H9 (cell line): ENCODE measurements around the gene DACT3. TPM values are rescaled to one million over a fixed set of nuclear protein-coding genes. Genes with fewer than 3 reads are reported as not detected.

ENCODE experiments used
- DNase-seq: peaks from one replicate; pipeline ENCODE4 v3.0.0-alpha.2; 2017
- H2AFZ ChIP-seq: one replicate; pipeline ENCODE4 v1.6.1; 2013; ENCODE audit warnings: mild to moderate bottlenecking, low read length, control low read depth, moderate library complexity
- H2AK5ac ChIP-seq: 2 replicates; pipeline ENCODE4 v1.6.1; 2013; ENCODE audit warnings: low read length, control low read depth, mixed read lengths; ENCODE audit not compliant: insufficient read length
- H2BK120ac ChIP-seq: one replicate; pipeline ENCODE4 v1.6.1; 2013; ENCODE audit warnings: low read depth, mild to moderate bottlenecking, low read length, control low read depth, inconsistent platforms; ENCODE audit not compliant: poor library complexity, severe bottlenecking
- H2BK12ac ChIP-seq: 2 replicates; pipeline ENCODE4 v1.6.1; 2013; ENCODE audit warnings: low read length, control low read depth, mixed read lengths, low read depth; ENCODE audit not compliant: insufficient read length
- H2BK15ac ChIP-seq: 2 replicates; pipeline ENCODE4 v1.6.1; 2013; ENCODE audit warnings: low read depth, low read length, control low read depth
- H2BK20ac ChIP-seq: one replicate; pipeline ENCODE4 v1.6.1; 2013; ENCODE audit warnings: low read depth, mild to moderate bottlenecking, low read length, control low read depth, inconsistent platforms; ENCODE audit not compliant: poor library complexity, severe bottlenecking
- H2BK5ac ChIP-seq: 2 replicates; pipeline ENCODE4 v1.6.1; 2013; ENCODE audit warnings: low read length, control low read depth, mixed read lengths; ENCODE audit not compliant: insufficient read length
- H3K14ac ChIP-seq: 2 replicates; pipeline ENCODE4 v1.6.1; 2013; ENCODE audit warnings: low read length, control low read depth; ENCODE audit not compliant: insufficient read depth
- H3K18ac ChIP-seq: 2 replicates; pipeline ENCODE4 v1.6.1; 2013; ENCODE audit warnings: low read depth, mild to moderate bottlenecking, mixed read lengths, low read length, control low read depth; ENCODE audit not compliant: insufficient read length
- H3K23ac ChIP-seq: 2 replicates; pipeline ENCODE4 v1.6.1; 2013; ENCODE audit warnings: low read length, control low read depth, mixed read lengths, low read depth; ENCODE audit not compliant: insufficient read length
- H3K23me2 ChIP-seq: 2 replicates; pipeline ENCODE4 v1.6.1; 2013; ENCODE audit warnings: low read depth, mild to moderate bottlenecking, mixed read lengths, low read length, control low read depth; ENCODE audit not compliant: insufficient read length, poor library complexity, severe bottlenecking
- H3K27ac ChIP-seq: 2 replicates; pipeline ENCODE4 v1.5.1; 2013; ENCODE audit warnings: low read length, control low read depth, mixed read lengths, low read depth; ENCODE audit not compliant: insufficient read length
- H3K27me3 ChIP-seq: 2 replicates; pipeline ENCODE4 v1.6.1; 2013; ENCODE audit warnings: low read length, control low read depth, inconsistent platforms; ENCODE audit not compliant: insufficient read depth
- H3K4ac ChIP-seq: 2 replicates; pipeline ENCODE4 v1.6.1; 2013; ENCODE audit warnings: low read depth, mild to moderate bottlenecking, control low read depth, inconsistent platforms, low read length, moderate library complexity
- H3K4me1 ChIP-seq: 2 replicates; pipeline ENCODE4 v1.6.1; 2013; ENCODE audit warnings: low read length, control low read depth, inconsistent platforms; ENCODE audit not compliant: insufficient read depth
- H3K4me2 ChIP-seq: 2 replicates; pipeline ENCODE4 v1.6.1; 2013; ENCODE audit warnings: low read length, control low read depth, mixed read lengths; ENCODE audit not compliant: insufficient read length, insufficient read depth
- H3K56ac ChIP-seq: 2 replicates; pipeline ENCODE4 v1.6.1; 2013; ENCODE audit warnings: low read depth, mild to moderate bottlenecking, mixed read lengths, low read length, control low read depth; ENCODE audit not compliant: insufficient read length
- H3K79me1 ChIP-seq: 2 replicates; pipeline ENCODE4 v1.6.1; 2013; ENCODE audit warnings: low read depth, mild to moderate bottlenecking, moderate library complexity, low read length, control low read depth, inconsistent platforms; ENCODE audit not compliant: insufficient read depth, poor library complexity, severe bottlenecking
- H3K79me2 ChIP-seq: 2 replicates; pipeline ENCODE4 v1.6.1; 2013; ENCODE audit warnings: low read length, control low read depth, inconsistent platforms; ENCODE audit not compliant: insufficient read depth
- H3K9ac ChIP-seq: 2 replicates; pipeline ENCODE4 v1.6.1; 2013; ENCODE audit warnings: low read length, control low read depth, mixed read lengths; ENCODE audit not compliant: insufficient read length; ENCODE audit errors: extremely low read depth
- H3K9me3 ChIP-seq: one replicate; pipeline ENCODE4 v1.6.1; 2013; ENCODE audit warnings: low read depth, low read length, inconsistent platforms; ENCODE audit not compliant: control insufficient read depth
- H3T11ph ChIP-seq: one replicate; pipeline ENCODE4 v1.6.1; 2013; ENCODE audit warnings: mild to moderate bottlenecking, low read length, control low read depth, inconsistent platforms
- H4K20me1 ChIP-seq: one replicate; pipeline ENCODE4 v1.6.1; 2013; ENCODE audit not compliant: control insufficient read depth, insufficient read length, insufficient read depth
- H4K5ac ChIP-seq: 2 replicates; pipeline ENCODE4 v1.6.1; 2013; ENCODE audit warnings: low read depth, mild to moderate bottlenecking, mixed read lengths, low read length, control low read depth; ENCODE audit not compliant: insufficient read length
- H4K8ac ChIP-seq: replicated peaks from 2 replicates; pipeline ENCODE4 v1.6.1; 2013; ENCODE audit warnings: low read length, control low read depth, mixed read lengths, low read depth; ENCODE audit not compliant: insufficient read length
- H4K91ac ChIP-seq: 2 replicates; pipeline ENCODE4 v1.6.1; 2013; ENCODE audit warnings: low read depth, mild to moderate bottlenecking, moderate library complexity, mixed read lengths, low read length, control low read depth; ENCODE audit not compliant: insufficient read length
- H3K27ac Mint-ChIP-seq, 3 experiments: 2 replicates in 2 of 3; 3 replicates in 1 of 3; pipeline ENCODE4 v1.8.0; 2020 to 2021; ENCODE audit warnings: mixed read lengths in 3 of 3, mild to moderate bottlenecking in 1 of 3, moderate library complexity in 1 of 3
- H3K27me3 Mint-ChIP-seq: 2 replicates; pipeline ENCODE4 v1.8.0; 2021; ENCODE audit warnings: low read depth, mild to moderate bottlenecking, moderate library complexity, mixed read lengths
- H3K36me3 Mint-ChIP-seq, 3 experiments: 2 replicates in 2 of 3; 3 replicates in 1 of 3; pipeline ENCODE4 v1.8.0; 2020 to 2021; ENCODE audit warnings: low read depth in 3 of 3, mixed read lengths in 3 of 3; ENCODE audit not compliant: insufficient read depth in 1 of 3
- H3K4me1 Mint-ChIP-seq, 2 experiments: 2 replicates each; pipeline ENCODE4 v1.8.0; 2020; ENCODE audit warnings: mixed read lengths in 2 of 2
- H3K4me3 Mint-ChIP-seq, 2 experiments: 2 replicates in 1 of 2; 3 replicates in 1 of 2; pipeline ENCODE4 v1.8.0; 2020 to 2021; ENCODE audit warnings: mild to moderate bottlenecking in 2 of 2, mixed read lengths in 2 of 2, moderate library complexity in 1 of 2
- H3K9me3 Mint-ChIP-seq, 2 experiments: 2 replicates in 1 of 2; 3 replicates in 1 of 2; pipeline ENCODE4 v1.8.0; 2020; ENCODE audit warnings: mild to moderate bottlenecking in 2 of 2, mixed read lengths in 2 of 2, moderate library complexity in 1 of 2
- WGBS: extraction: QIAGEN DNeasy Blood & Tissue Kit; methylation state at CpG from one replicate; pipeline ENCODE4 v1.1.7; 2013; ENCODE audit warnings: missing lambda C conversion rate, low lambda C conversion rate, mixed read lengths; ENCODE audit not compliant: insufficient read length; ENCODE audit errors: extremely low coverage; 5-methylcytosine and 5-hydroxymethylcytosine counted together
- total RNA-seq: library from RNA; stranded (reverse); gene quantifications from 2 replicates; pipeline ENCODE4 v1.2.1, GENCODE V29; 2021
- TF ChIP-seq, protein P1 (sequence below): fragments of 200-600 bp; sonication (generic); conservative IDR thresholded peaks from 3 replicates; pipeline ENCODE4 v1.8.0; 2021; ENCODE audit warnings: antibody characterized with exemption, mild to moderate bottlenecking

DACT3 gene
- total RNA-seq, 1 experiment from 2014 or later: 0.87 TPM

DNA sequence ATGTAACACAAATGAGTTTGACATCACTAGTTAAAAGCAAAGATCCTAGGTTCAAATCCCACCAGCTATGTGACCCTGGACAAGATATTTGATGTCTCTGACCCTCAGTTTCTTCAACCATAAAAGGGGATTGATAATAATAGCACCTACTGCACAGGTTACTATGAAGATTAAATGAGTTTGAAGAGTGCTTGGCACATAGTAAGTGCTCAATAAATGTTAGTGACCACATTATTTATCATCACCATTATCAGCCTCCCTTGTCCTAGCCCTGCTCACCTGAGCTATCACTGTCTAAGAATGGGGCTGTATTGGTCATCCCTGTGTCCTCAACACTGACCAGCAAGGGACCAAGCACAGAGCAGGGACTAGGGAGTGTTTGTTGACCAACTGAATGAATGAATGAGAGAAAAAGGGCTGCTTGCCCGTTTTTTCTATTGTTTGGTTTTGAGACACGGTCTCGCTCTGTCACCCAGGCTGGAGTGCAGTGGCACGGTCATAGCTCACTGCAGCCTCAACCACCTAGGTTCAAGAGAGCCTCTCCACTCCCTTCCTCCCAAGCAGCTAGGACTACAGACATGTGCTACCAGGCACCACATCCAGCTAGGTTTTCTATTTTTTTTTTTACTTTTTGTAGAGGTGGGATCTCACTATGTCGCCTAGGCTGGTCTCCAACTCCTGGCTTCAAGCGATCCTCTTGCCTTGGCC lies 26.6 kb upstream of the DACT3 start:
- no CpG with 5 or more reads among the region's 6 CpGs for WGBS
- H3T11ph ChIP-seq: no peak overlapping the region
- TF ChIP-seq, protein P1, sequence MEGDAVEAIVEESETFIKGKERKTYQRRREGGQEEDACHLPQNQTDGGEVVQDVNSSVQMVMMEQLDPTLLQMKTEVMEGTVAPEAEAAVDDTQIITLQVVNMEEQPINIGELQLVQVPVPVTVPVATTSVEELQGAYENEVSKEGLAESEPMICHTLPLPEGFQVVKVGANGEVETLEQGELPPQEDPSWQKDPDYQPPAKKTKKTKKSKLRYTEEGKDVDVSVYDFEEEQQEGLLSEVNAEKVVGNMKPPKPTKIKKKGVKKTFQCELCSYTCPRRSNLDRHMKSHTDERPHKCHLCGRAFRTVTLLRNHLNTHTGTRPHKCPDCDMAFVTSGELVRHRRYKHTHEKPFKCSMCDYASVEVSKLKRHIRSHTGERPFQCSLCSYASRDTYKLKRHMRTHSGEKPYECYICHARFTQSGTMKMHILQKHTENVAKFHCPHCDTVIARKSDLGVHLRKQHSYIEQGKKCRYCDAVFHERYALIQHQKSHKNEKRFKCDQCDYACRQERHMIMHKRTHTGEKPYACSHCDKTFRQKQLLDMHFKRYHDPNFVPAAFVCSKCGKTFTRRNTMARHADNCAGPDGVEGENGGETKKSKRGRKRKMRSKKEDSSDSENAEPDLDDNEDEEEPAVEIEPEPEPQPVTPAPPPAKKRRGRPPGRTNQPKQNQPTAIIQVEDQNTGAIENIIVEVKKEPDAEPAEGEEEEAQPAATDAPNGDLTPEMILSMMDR: no peak

More for the DNA sequence above, 26.6 kb upstream of the DACT3 start:
- Histone ChIP-seq H3K23ac (no peak overlapping the region), H2BK15ac (no peak overlapping the region), H4K91ac (no peak overlapping the region), H3K27me3 (no peaks in the 10 kb centered on the region), H3K18ac (no peak overlapping the region), H3K23me2 (no peaks in the 10 kb centered on the region), H2AFZ (no peak overlapping the region), H4K5ac (no peak overlapping the region), H3K9ac (no peak overlapping the region), H3K79me1 (no peaks in the 10 kb centered on the region), H3K79me2 (no peaks in the 10 kb centered on the region), H2AK5ac (no peak overlapping the region), H2BK12ac (no peak overlapping the region), H3K4me2 (no peak overlapping the region), H2BK120ac (no peak overlapping the region), H2BK5ac (no peak overlapping the region), H3K27ac (no peak overlapping the region), H3K4ac (no peak overlapping the region), H4K8ac (no peak overlapping the region), H3K4me1 (no peaks in the 10 kb centered on the region), H4K20me1 (no peaks in the 10 kb centered on the region), H3K9me3 (no peaks in the 10 kb centered on the region), H3K14ac (no peak overlapping the region), H2BK20ac (no peak overlapping the region), H3K56ac (no peak overlapping the region)
- DNase-seq: no peak
- H3K27ac Mint-ChIP-seq: no peak overlapping the region
- no peaks in the 10 kb centered on the region for H3K4me1 Mint-ChIP-seq
- no peaks in the 10 kb centered on the region; a peak in 1 of 5 replicates for H3K9me3 Mint-ChIP-seq
- peaks cover 48 to 90% (median 75%) of the 10 kb centered on the region in 3 experiments for H3K36me3 Mint-ChIP-seq
- no peak overlapping the region for H3K4me3 Mint-ChIP-seq
- H3K27me3 Mint-ChIP-seq: no peaks in the 10 kb centered on the region
